GM12878 (cell line): ENCODE measurements around the gene SPEG. TPM values are rescaled to one million over a fixed set of nuclear protein-coding genes. Genes with fewer than 3 reads are reported as not detected.

Source experiments
- ATAC-seq: fragments of 200-7000 bp; cut with Tn5 transposase; 3 replicates; pipeline ENCODE4 v1.9.1; 2020; ENCODE audit warnings: mild to moderate bottlenecking, moderate library complexity
- BruUV-seq: library from RNA; stranded (reverse); fragments of 400-500 nt; replicated peaks from 2 replicates; lab custom pipeline; 2021; lab: Mats Ljungman, UMichigan
- CTCF ChIA-PET: fragments of 300-600 bp; sonication (Branson Sonifier 250); formaldehyde crosslinking; extraction: SDS; loops from one replicate; lab custom pipeline; 2021; ENCODE audit warnings: inconsistent platforms; lab: Yijun Ruan, JAX
- POLR2A ChIA-PET: fragments of 350-600 bp; formaldehyde crosslinking; extraction: SDS; loops from one replicate; lab custom pipeline; 2021; ENCODE audit warnings: inconsistent platforms; lab: Charles Lee
- RAD21 ChIA-PET: fragments of 300-600 bp; sonication (Branson Sonifier 250); formaldehyde crosslinking; loops from one replicate; lab custom pipeline; 2023; ENCODE audit warnings: antibody characterized with exemption; ENCODE audit not compliant: unreplicated experiment; lab: Charles Lee
- SMC1A ChIA-PET: fragments of 300-600 bp; sonication (Branson Sonifier 250); formaldehyde crosslinking; loops from one replicate; lab custom pipeline; 2023; ENCODE audit not compliant: unreplicated experiment, uncharacterized antibody; lab: Charles Lee
- DNase-seq: peaks from one replicate; pipeline ENCODE4 v3.0.0-alpha.2; 2011; ENCODE audit warnings: low read depth, low spot score
- FAIRE-seq: peaks from 3 replicates; lab custom pipeline; 2011; peaks lifted over from hg19 to GRCh38; lab: Jason Lieb, UNC
- H2AFZ ChIP-seq: 2 replicates; pipeline ENCODE4 v1.6.0; 2011; ENCODE audit warnings: low read depth, low read length, control low read depth; ENCODE audit not compliant: control insufficient read depth
- H3K27ac ChIP-seq: 2 replicates; pipeline ENCODE4 v1.5.1; 2011; ENCODE audit warnings: control low read depth; ENCODE audit not compliant: control insufficient read depth, insufficient read depth
- H3K27me3 ChIP-seq, 2 experiments: replicated peaks in 1 of 2; 2 replicates each; pipeline versions ENCODE4 v1.6.0 to v1.6.1; 2011; ENCODE audit warnings: low read length in 1 of 2; ENCODE audit not compliant: control insufficient read depth in 2 of 2, insufficient read depth in 2 of 2
- H3K36me3 ChIP-seq, 2 experiments: 2 replicates each; pipeline ENCODE4 v1.5.1; 2011; ENCODE audit warnings: low read length in 1 of 2; ENCODE audit not compliant: control insufficient read depth in 2 of 2, insufficient read depth in 2 of 2
- H3K4me1 ChIP-seq: 2 replicates; pipeline ENCODE4 v1.6.1; 2011; ENCODE audit warnings: mild to moderate bottlenecking, low read length, moderate library complexity, mixed read lengths; ENCODE audit not compliant: control insufficient read depth, insufficient read depth
- H3K4me2 ChIP-seq: 2 replicates; pipeline ENCODE4 v1.6.0; 2011; ENCODE audit warnings: control low read depth; ENCODE audit not compliant: control insufficient read depth, insufficient read depth
- H3K4me3 ChIP-seq: fragments of 200-600 bp; sonication (generic); 2 replicates; pipeline ENCODE4 v1.5.1; 2016
- H3K79me2 ChIP-seq: 2 replicates; pipeline ENCODE4 v1.6.0; 2011; ENCODE audit warnings: low read length; ENCODE audit not compliant: control insufficient read depth, insufficient read depth
- H3K9ac ChIP-seq: 2 replicates; pipeline ENCODE4 v1.8.0; 2011; ENCODE audit warnings: low read length, control low read depth, mixed read lengths; ENCODE audit not compliant: control insufficient read depth, insufficient read depth
- H3K9me3 ChIP-seq: replicated peaks from 3 replicates; pipeline ENCODE4 v1.5.1; 2011; ENCODE audit warnings: mild to moderate bottlenecking, low read length; ENCODE audit not compliant: control insufficient read depth, insufficient read depth
- H4K20me1 ChIP-seq: 2 replicates; pipeline ENCODE4 v1.6.0; 2011; ENCODE audit not compliant: control insufficient read depth, insufficient read depth
- BMI1 ChIP-seq: fragments of 450-650 bp; IDR thresholded peaks from 2 replicates; pipeline ENCODE4 v1.6.1; 2016; ENCODE audit warnings: mild to moderate bottlenecking, moderate library complexity, borderline replicate concordance
- BRCA1 ChIP-seq: IDR thresholded peaks from 2 replicates; pipeline ENCODE4 v1.6.1; 2011; ENCODE audit warnings: low read depth, low read length, improper control_type of control experiment
- CREM ChIP-seq: IDR thresholded peaks from 2 replicates; pipeline ENCODE4 v1.6.1; 2014; ENCODE audit warnings: antibody characterized with exemption, low read depth
- HDGF ChIP-seq: fragments of 450-650 bp; IDR thresholded peaks from 2 replicates; pipeline ENCODE4 v1.6.1; 2016; ENCODE audit warnings: antibody characterized with exemption
- POU2F2 ChIP-seq: IDR thresholded peaks from 3 replicates; pipeline ENCODE4 v1.6.1; 2011; ENCODE audit warnings: low read depth, mild to moderate bottlenecking, low read length, borderline replicate concordance
- RFX5 ChIP-seq: IDR thresholded peaks from 2 replicates; pipeline ENCODE4 v1.6.1; 2011; ENCODE audit warnings: low read depth, low read length, improper control_type of control experiment
- SUZ12 ChIP-seq: fragments of 200-600 bp; sonication (generic); IDR thresholded peaks from one replicate; pipeline ENCODE4 v1.6.1; 2018; ENCODE audit warnings: antibody characterized with exemption, mild to moderate bottlenecking; ENCODE audit not compliant: unreplicated experiment
- TAF1 ChIP-seq: IDR thresholded peaks from 2 replicates; pipeline ENCODE4 v1.6.1; 2011; ENCODE audit warnings: mild to moderate bottlenecking, low read depth, low read length, borderline replicate concordance
- TCF12 ChIP-seq: IDR thresholded peaks from 2 replicates; pipeline ENCODE4 v1.6.1; 2011; ENCODE audit warnings: low read depth, mild to moderate bottlenecking, low read length
- YBX1 ChIP-seq: fragments of 450-650 bp; IDR thresholded peaks from 2 replicates; pipeline ENCODE4 v1.6.1; 2016; ENCODE audit warnings: antibody characterized with exemption
- ZNF274 ChIP-seq: IDR thresholded peaks from one replicate; pipeline ENCODE4 v1.8.0; 2011; ENCODE audit not compliant: insufficient read length, insufficient read depth
- WGBS: methylation state at CpG from one replicate; pipeline ENCODE4 v1.1.6; 2016; ENCODE audit warnings: low lambda C conversion rate; ENCODE audit not compliant: insufficient replicate concordance, insufficient coverage; ENCODE audit errors: missing lambda C conversion rate; 5-methylcytosine and 5-hydroxymethylcytosine counted together
- in situ Hi-C: fragments of 300-500 bp; cut with MboI; formaldehyde crosslinking; loops from 9 replicates; pipeline ENCODE4 v1.14.3; 2018; ENCODE audit warnings: mixed read lengths
- intact Hi-C: fragments of 100-400 bp; cut with micrococcal nuclease; formaldehyde crosslinking; loops from one replicate; pipeline ENCODE4 v1.14.2; 2022; ENCODE audit not compliant: unreplicated experiment
- polyA plus RNA-seq, 11 experiments: library from polyadenylated mRNA; depleted of rRNA in 4 of 11; unstranded in 6 of 11; stranded (reverse) in 5 of 11; fragments of >200 nt; fragmentation: Nextera tagmentation in 4 of 11; fragmentation: Illumina TruSeq in 1 of 11; extraction: Ambion mirVana in 4 of 11; extraction: Trizol in 1 of 11; gene quantifications; 1 replicate in 1 of 11; 2 replicates in 10 of 11; pipeline versions ENCODE4 v1.2.1 to v1.2.3, GENCODE V29; 2011 to 2016; ENCODE audit warnings: inconsistent platforms in 2 of 11, missing spikeins in 2 of 11, low read depth in 1 of 11
- total RNA-seq, 4 experiments: library from RNA; depleted of rRNA in 3 of 4; stranded (reverse); fragments of >200 nt in 3 of 4; fragmentation: Illumina TruSeq in 1 of 4; extraction: Trizol in 1 of 4; gene quantifications; 2 replicates each; pipeline versions ENCODE4 v1.2.1 to v1.2.3, GENCODE V29; 2013 to 2021
- TF ChIP-seq, protein P1 (sequence below): fragments of 450-650 bp; IDR thresholded peaks from 2 replicates; pipeline ENCODE4 v1.6.1; 2017; ENCODE audit warnings: antibody characterized with exemption, mild to moderate bottlenecking, moderate library complexity
- TF ChIP-seq, protein P2 (sequence below): fragments of 450-650 bp; IDR thresholded peaks from 2 replicates; pipeline ENCODE4 v1.6.1; 2018; ENCODE audit warnings: mild to moderate bottlenecking, low read depth, moderate library complexity; ENCODE audit not compliant: partially characterized antibody

SPEG gene
- total and polyA plus RNA-seq, 10 of the 15 experiments (the other 5 are each of a cell fraction or from before 2014, with no cell fraction given) = 0.03 to 0.28 TPM; not detected in 8

DNA sequence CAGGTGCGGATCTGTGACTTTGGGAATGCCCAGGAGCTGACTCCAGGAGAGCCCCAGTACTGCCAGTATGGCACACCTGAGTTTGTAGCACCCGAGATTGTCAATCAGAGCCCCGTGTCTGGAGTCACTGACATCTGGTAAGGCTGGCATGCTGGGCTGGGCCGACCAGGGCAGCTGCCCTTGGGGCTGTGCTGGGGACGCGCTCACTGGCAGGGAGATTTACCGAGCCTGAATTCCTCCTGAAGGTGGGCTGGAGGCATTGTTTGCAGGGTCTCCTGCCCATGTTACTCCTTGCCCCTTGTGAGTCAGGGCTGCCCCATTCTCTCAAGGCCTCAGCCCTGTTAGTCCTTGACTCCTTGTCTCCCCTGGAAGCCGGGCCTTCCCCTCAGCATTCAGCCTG, 45.4 kb downstream of the SPEG start:
- no peaks in the 10 kb centered on the region for H4K20me1 ChIP-seq
- FAIRE-seq (no peak), DNase-seq (no peak), ATAC-seq (no peak)
- no peak overlapping the region for H2AFZ ChIP-seq
- H3K4me3 ChIP-seq = no peak overlapping the region
- no peaks in the 10 kb centered on the region for H3K79me2 ChIP-seq
- peaks cover 2 to 5% of the 10 kb centered on the region in 2 experiments; a peak in 3 of 4 replicates for H3K27me3 ChIP-seq
- H3K9me3 ChIP-seq = no peaks in the 10 kb centered on the region
- H3K9ac ChIP-seq = no peak overlapping the region
- TF ChIP-seq POU2F2 (no peak), RFX5 (no peak), BRCA1 (no peak), SUZ12 (no peak), TCF12 (no peak), CREM (no peak), ZNF274 (no peak), BMI1 (no peak), HDGF (no peak), YBX1 (no peak), TAF1 (no peak)
- TF ChIP-seq, protein P1, sequence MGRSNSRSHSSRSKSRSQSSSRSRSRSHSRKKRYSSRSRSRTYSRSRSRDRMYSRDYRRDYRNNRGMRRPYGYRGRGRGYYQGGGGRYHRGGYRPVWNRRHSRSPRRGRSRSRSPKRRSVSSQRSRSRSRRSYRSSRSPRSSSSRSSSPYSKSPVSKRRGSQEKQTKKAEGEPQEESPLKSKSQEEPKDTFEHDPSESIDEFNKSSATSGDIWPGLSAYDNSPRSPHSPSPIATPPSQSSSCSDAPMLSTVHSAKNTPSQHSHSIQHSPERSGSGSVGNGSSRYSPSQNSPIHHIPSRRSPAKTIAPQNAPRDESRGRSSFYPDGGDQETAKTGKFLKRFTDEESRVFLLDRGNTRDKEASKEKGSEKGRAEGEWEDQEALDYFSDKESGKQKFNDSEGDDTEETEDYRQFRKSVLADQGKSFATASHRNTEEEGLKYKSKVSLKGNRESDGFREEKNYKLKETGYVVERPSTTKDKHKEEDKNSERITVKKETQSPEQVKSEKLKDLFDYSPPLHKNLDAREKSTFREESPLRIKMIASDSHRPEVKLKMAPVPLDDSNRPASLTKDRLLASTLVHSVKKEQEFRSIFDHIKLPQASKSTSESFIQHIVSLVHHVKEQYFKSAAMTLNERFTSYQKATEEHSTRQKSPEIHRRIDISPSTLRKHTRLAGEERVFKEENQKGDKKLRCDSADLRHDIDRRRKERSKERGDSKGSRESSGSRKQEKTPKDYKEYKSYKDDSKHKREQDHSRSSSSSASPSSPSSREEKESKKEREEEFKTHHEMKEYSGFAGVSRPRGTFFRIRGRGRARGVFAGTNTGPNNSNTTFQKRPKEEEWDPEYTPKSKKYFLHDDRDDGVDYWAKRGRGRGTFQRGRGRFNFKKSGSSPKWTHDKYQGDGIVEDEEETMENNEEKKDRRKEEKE = no peak
- TF ChIP-seq, protein P2, sequence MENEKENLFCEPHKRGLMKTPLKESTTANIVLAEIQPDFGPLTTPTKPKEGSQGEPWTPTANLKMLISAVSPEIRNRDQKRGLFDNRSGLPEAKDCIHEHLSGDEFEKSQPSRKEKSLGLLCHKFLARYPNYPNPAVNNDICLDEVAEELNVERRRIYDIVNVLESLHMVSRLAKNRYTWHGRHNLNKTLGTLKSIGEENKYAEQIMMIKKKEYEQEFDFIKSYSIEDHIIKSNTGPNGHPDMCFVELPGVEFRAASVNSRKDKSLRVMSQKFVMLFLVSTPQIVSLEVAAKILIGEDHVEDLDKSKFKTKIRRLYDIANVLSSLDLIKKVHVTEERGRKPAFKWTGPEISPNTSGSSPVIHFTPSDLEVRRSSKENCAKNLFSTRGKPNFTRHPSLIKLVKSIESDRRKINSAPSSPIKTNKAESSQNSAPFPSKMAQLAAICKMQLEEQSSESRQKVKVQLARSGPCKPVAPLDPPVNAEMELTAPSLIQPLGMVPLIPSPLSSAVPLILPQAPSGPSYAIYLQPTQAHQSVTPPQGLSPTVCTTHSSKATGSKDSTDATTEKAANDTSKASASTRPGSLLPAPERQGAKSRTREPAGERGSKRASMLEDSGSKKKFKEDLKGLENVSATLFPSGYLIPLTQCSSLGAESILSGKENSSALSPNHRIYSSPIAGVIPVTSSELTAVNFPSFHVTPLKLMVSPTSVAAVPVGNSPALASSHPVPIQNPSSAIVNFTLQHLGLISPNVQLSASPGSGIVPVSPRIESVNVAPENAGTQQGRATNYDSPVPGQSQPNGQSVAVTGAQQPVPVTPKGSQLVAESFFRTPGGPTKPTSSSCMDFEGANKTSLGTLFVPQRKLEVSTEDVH = no peak
- 38% methylated on average over 8 of the region's 8 CpGs for WGBS
- SMC1A ChIA-PET = no interaction called here
- BruUV-seq = no TSS peak
- H3K4me2 ChIP-seq = no peak overlapping the region
- H3K27ac ChIP-seq = no peak overlapping the region
- no peaks in the 10 kb centered on the region for H3K4me1 ChIP-seq
- RAD21 ChIA-PET = no interaction called here
- CTCF ChIA-PET = no interaction called here
- no peaks in the 10 kb centered on the region for H3K36me3 ChIP-seq
- intact Hi-C loops (no loop called here), in situ Hi-C loops (no loop called here)
- POLR2A ChIA-PET = no interaction called here
